GM23338 (cell line): Measurements from ENCODE around the gene AKIRIN2. TPM values are rescaled to one million over a fixed set of nuclear protein-coding genes. Genes with fewer than 3 reads are reported as not detected.

ENCODE experiments used
- CREB1 ChIP-seq: fragments of 250-450 bp; sonication (Bioruptor Pico); IDR thresholded peaks from 2 replicates; pipeline ENCODE4 v1.5.0; 2020; ENCODE audit warnings: low read depth, mild to moderate bottlenecking, moderate library complexity
- CTCF ChIP-seq, 2 experiments: fragments of 200-600 bp in 1 of 2; sonication (generic) in 1 of 2; conservative IDR thresholded peaks; 2 replicates each; pipeline versions ENCODE4 v1.5.1 to v1.6.1; 2016 to 2017; ENCODE audit warnings: antibody characterized with exemption in 2 of 2, low read depth in 2 of 2, mild to moderate bottlenecking in 2 of 2, moderate library complexity in 1 of 2
- EZH2phosphoT487 ChIP-seq: fragments of 200-600 bp; sonication (generic); IDR thresholded peaks from one replicate; pipeline ENCODE4 v1.8.1; 2018; ENCODE audit warnings: antibody characterized with exemption; ENCODE audit not compliant: unreplicated experiment
- JUNB ChIP-seq: IDR thresholded peaks from one replicate; pipeline ENCODE4 v1.6.1; 2016; ENCODE audit warnings: antibody characterized with exemption; ENCODE audit not compliant: unreplicated experiment
- POLR2AphosphoS5 ChIP-seq: IDR thresholded peaks from 2 replicates; pipeline ENCODE4 v1.6.1; 2016; ENCODE audit warnings: antibody characterized with exemption, low read depth
- REST ChIP-seq: IDR thresholded peaks from one replicate; pipeline ENCODE4 v1.6.1; 2018; ENCODE audit warnings: antibody characterized with exemption; ENCODE audit not compliant: unreplicated experiment
- ZNF114 ChIP-seq: fragments of 250-450 bp; sonication (Bioruptor Pico); IDR thresholded peaks from 2 replicates; pipeline ENCODE4 v1.5.0; 2020; ENCODE audit warnings: mild to moderate bottlenecking, moderate library complexity
- ZNF331 ChIP-seq: fragments of 250-450 bp; sonication (Bioruptor Pico); IDR thresholded peaks from 2 replicates; pipeline ENCODE4 v1.5.0; 2020; ENCODE audit warnings: low read depth, mild to moderate bottlenecking, moderate library complexity
- ZNF462 ChIP-seq: fragments of 250-450 bp; sonication (Bioruptor Pico); IDR thresholded peaks from 2 replicates; pipeline ENCODE4 v1.5.0; 2020; ENCODE audit warnings: mild to moderate bottlenecking, moderate library complexity
- polyA plus RNA-seq: library from polyadenylated mRNA; unstranded; fragments of >200 nt; fragmentation: Nextera tagmentation; extraction: Ambion mirVana; gene quantifications from 2 replicates; pipeline ENCODE4 v1.2.1, GENCODE V29; 2016
- total RNA-seq: library from RNA; depleted of rRNA; stranded (reverse); fragments of >200 nt; shearing (Covaris generic); gene quantifications from 2 replicates; pipeline ENCODE4 v1.2.3, GENCODE V29; 2014

AKIRIN2 gene
- total and polyA plus RNA-seq, 2 experiments from 2014 or later = 62.1 to 98.1 TPM

DNA sequence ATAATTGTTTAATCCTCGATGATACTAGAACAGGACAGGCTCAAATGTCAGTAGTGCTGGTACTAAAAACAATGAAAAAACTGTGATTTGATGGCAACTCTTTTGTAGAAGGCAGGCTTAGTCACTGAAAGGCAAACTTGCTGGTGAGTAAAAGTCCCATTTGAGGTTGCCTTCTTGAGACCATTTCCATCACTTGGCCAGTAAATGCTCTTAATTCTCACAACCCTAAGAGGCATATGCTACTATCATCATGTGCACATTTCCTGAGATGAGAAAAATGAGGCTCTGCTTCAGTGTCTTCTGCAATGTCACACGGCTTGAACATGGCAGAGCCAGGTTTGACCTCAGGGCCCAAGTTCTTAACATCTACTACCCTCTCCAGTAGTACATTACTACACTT, 9.9 kb downstream of the AKIRIN2 start (continued):
- TF ChIP-seq ZNF462 = no peak
- no peak for TF ChIP-seq CREB1 (CRISPR knock-in tag)
- TF ChIP-seq EZH2phosphoT487 = no peak
- no peak for TF ChIP-seq ZNF114 (CRISPR knock-in tag)
- no peak for TF ChIP-seq REST
- TF ChIP-seq ZNF331 (CRISPR knock-in tag) = no peak
- no peak for TF ChIP-seq JUNB
- no peak for TF ChIP-seq POLR2AphosphoS5
- no peak for TF ChIP-seq CTCF (conservative IDR thresholded peaks at IDR 0.05; ENCODE audit: low read depth in 2 of 2)
